ENCODE results near the gene FAM107B. TPM values are rescaled to one million over a fixed set of nuclear protein-coding genes. Genes with fewer than 3 reads are reported as not detected.

Gene FAM107B
- total RNA-seq, 4 donors from 2014 or later = 19.5 to 35.2 (median 25.6) TPM

DNA sequence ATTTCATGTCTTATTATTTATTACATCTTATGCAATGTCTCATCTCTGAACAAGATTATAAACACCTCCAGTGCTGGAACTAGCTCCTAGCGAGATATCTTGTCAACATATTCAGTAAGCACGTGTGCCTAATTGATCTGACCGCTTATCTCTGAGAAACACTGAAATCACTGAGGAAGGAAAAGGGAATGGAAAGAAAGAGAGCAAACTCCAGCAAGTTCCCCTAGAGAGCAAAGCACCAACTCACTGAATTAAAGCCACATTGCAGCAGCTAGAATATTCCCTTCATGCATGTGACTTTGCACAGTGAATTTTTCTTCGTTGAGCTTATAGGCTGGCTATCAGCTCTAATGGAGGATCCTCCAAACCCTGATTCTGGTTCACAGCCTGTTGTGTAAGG, 266.9 kb downstream of the FAM107B start:
- Histone ChIP-seq H3K27me3 (no peaks in the 10 kb centered on the region), H3K27ac (no peak overlapping the region), H3K4me3 (no peak overlapping the region), H3K4me1 (no peaks in the 10 kb centered on the region), H3K36me3 (no peaks in the 10 kb centered on the region), H3K9me3 (no peaks in the 10 kb centered on the region)
- no peak for TF ChIP-seq EP300 (IDR thresholded peaks at IDR 0.05)
- no peak for TF ChIP-seq POLR2A (IDR thresholded peaks at IDR 0.05)
- no peak for TF ChIP-seq POLR2AphosphoS5 (IDR thresholded peaks at IDR 0.05)
- TF ChIP-seq, protein P1, sequence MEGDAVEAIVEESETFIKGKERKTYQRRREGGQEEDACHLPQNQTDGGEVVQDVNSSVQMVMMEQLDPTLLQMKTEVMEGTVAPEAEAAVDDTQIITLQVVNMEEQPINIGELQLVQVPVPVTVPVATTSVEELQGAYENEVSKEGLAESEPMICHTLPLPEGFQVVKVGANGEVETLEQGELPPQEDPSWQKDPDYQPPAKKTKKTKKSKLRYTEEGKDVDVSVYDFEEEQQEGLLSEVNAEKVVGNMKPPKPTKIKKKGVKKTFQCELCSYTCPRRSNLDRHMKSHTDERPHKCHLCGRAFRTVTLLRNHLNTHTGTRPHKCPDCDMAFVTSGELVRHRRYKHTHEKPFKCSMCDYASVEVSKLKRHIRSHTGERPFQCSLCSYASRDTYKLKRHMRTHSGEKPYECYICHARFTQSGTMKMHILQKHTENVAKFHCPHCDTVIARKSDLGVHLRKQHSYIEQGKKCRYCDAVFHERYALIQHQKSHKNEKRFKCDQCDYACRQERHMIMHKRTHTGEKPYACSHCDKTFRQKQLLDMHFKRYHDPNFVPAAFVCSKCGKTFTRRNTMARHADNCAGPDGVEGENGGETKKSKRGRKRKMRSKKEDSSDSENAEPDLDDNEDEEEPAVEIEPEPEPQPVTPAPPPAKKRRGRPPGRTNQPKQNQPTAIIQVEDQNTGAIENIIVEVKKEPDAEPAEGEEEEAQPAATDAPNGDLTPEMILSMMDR (IDR thresholded peaks at IDR 0.05) = no peak
- 55% methylated on average over 4 of the region's 4 CpGs for WGBS
- no peak for DNase-seq (ENCODE audit: low spot score in 2 of 2)

DNA sequence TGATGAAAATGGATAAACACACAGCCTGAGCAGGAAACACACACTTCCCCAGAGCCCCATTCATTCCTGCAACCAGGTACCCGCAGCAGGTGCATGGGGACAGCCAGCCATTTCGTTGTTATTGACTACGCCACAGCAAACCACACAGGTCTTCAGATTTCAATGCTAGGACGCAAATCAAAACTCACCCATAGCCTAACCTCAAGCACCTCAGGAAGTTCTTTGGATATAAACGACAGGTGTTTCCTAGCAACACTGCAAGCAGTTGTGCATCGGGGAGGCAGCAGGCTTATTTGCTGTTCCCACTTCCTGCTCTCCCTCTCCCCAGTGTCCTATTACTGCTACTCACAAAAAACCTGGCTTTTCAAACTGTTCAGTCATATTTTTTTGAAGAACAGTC, 267.5 kb downstream of the FAM107B start:
- Histone ChIP-seq H3K9me3 (no peaks in the 10 kb centered on the region), H3K27me3 (no peaks in the 10 kb centered on the region), H3K4me1 (no peaks in the 10 kb centered on the region), H3K27ac (no peak overlapping the region), H3K4me3 (no peak overlapping the region), H3K36me3 (no peaks in the 10 kb centered on the region)
- WGBS = 63% methylated on average over 6 of the region's 6 CpGs
- no peak for DNase-seq (ENCODE audit: low spot score in 2 of 2)
- TF ChIP-seq, protein P1 (IDR thresholded peaks at IDR 0.05) = no peak
- TF ChIP-seq EP300 (IDR thresholded peaks at IDR 0.05) (no peak), POLR2A (IDR thresholded peaks at IDR 0.05) (no peak), POLR2AphosphoS5 (IDR thresholded peaks at IDR 0.05) (no peak)

DNA sequence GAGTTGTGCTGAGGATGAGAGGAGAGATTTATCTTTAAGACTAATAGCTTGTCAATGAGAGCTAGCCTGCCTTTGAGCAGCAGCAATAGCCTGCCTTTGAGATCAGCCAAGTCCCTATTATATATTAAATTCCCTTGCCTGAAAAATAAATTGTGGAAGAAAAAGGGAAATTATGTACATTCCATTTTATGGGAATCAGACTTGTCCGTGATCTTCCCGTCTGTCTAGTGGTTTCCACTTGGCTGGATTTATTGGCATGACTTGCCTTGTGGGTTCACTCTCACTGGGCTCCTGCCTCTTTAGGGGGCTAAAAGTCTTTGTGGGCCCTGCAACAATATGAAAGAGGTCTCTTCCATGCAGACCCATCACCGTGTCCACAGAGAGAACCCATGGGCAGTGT, 272.3 kb downstream of the FAM107B start:
- TF ChIP-seq, protein P1 (IDR thresholded peaks at IDR 0.05) = no peak
- TF ChIP-seq POLR2A (IDR thresholded peaks at IDR 0.05) (no peak), POLR2AphosphoS5 (IDR thresholded peaks at IDR 0.05) (no peak), EP300 (IDR thresholded peaks at IDR 0.05) (no peak)

DNA sequence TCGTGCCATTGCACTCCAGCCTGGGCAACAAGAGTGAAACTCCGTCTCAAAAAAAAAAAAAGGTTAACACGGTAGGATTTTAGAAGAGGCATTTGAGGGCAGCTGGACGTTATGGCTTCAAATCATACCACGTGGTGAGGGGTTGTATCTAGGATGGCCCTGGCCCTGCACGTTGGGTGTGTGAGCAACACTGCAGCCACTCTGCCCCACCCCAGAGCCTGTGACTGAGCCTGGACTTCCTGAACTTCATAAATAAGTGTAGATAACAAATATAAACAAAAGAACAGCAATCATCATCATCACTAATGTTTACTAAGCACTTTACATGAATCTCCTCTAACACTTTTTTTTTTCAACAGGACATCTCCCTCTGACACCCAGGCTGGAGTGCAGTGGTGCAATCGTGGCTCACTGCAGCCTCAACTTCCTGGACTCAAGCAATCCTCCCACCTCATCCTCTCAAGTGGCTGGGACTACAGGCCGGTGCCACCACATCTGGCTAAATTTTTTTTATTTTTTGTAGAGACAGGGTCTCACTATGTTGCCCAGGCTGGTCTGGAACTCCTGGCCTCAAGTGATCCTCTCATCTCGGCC, 274.4 kb downstream of the FAM107B start:
- WGBS = 72% methylated on average over 9 of the region's 9 CpGs
- H3K9me3 ChIP-seq = no peaks in the 10 kb centered on the region
- no peaks in the 10 kb centered on the region for H3K36me3 ChIP-seq
- no peak overlapping the region for H3K27ac ChIP-seq
- no peak overlapping the region for H3K4me3 ChIP-seq
- H3K4me1 ChIP-seq = peaks cover 5% of the 10 kb centered on the region
- H3K27me3 ChIP-seq = no peaks in the 10 kb centered on the region
- TF ChIP-seq, protein P1 (IDR thresholded peaks at IDR 0.05) = no peak
- no peak for TF ChIP-seq POLR2A (IDR thresholded peaks at IDR 0.05)
- TF ChIP-seq EP300 (IDR thresholded peaks at IDR 0.05) = no peak
- no peak for TF ChIP-seq POLR2AphosphoS5 (IDR thresholded peaks at IDR 0.05)
- DNase-seq (ENCODE audit: low spot score in 2 of 2) = no peak

More for the DNA sequence above, 272.3 kb downstream of the FAM107B start:
- WGBS = 57% methylated on average over 3 of the region's 3 CpGs
- no peak overlapping the region for H3K27ac ChIP-seq
- H3K27me3 ChIP-seq = no peaks in the 10 kb centered on the region
- H3K9me3 ChIP-seq = no peaks in the 10 kb centered on the region
- no peak for DNase-seq (ENCODE audit: low spot score in 2 of 2)
- H3K4me1 ChIP-seq = peaks cover 5% of the 10 kb centered on the region
- no peaks in the 10 kb centered on the region for H3K36me3 ChIP-seq
- H3K4me3 ChIP-seq = no peak overlapping the region

DNA sequence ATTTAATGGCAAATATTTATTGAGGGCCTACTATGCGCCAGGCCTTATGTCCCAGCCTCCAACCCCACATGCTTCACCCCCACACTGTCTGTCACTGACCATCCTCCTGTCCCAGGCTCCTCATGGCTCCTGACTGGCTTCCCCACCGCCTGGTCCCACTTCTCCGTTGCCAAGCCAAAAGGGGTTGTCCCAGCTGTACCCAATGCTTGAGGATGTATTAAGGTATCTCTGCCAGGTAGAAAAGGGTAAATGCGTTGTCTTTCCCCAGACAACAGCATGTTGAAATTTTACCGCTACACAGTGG, 275.1 kb downstream of the FAM107B start:
- H3K4me1 ChIP-seq = peaks cover 5% of the 10 kb centered on the region
- H3K9me3 ChIP-seq = no peaks in the 10 kb centered on the region
- peak overlapping the region; percentile 31 for H3K27ac ChIP-seq
- no peaks in the 10 kb centered on the region for H3K27me3 ChIP-seq
- no peak overlapping the region for H3K4me3 ChIP-seq
- TF ChIP-seq, protein P1 (IDR thresholded peaks at IDR 0.05) = no peak
- TF ChIP-seq EP300 (IDR thresholded peaks at IDR 0.05) (no peak), POLR2A (IDR thresholded peaks at IDR 0.05) (no peak), POLR2AphosphoS5 (IDR thresholded peaks at IDR 0.05) (no peak)
- no peaks in the 10 kb centered on the region for H3K36me3 ChIP-seq
- DNase-seq (ENCODE audit: low spot score in 2 of 2) = no peak
- 96% methylated on average over 5 of the region's 5 CpGs for WGBS

All from suprapubic skin (tissue), 4 donors.